Endometrial microvascular endothelial cells (primary cell): Measurements from ENCODE around the gene SELENOK. TPM values are rescaled to one million over a fixed set of nuclear protein-coding genes. Genes with fewer than 3 reads are reported as not detected.

Experiments used
- in situ Hi-C: cut with HindIII; loops from 2 replicates; pipeline ENCODE4 v1.10.0; 2017; ENCODE audit warnings: low sequenced_read_pairs, low pct_unique_long_range_greater_than_20kb; ENCODE audit errors: inconsistent ontology term
- total RNA-seq: library from RNA; depleted of rRNA; stranded (reverse); fragments of >200 nt; gene quantifications from one replicate; pipeline ENCODE4 v1.2.3, GENCODE V29; 2015; ENCODE audit errors: inconsistent ontology term

SELENOK gene
- total RNA-seq, 1 donor from 2014 or later, result 36.1 TPM

- in situ Hi-C loops, result no loop called here
Measured at GRCh38 chr3:53845103-53845880, 46.4 kb downstream of the SELENOK start.

- in situ Hi-C loops, result no loop called here
Measured at GRCh38 chr3:53844262-53845102, 47.2 kb downstream of the SELENOK start.

DNA sequence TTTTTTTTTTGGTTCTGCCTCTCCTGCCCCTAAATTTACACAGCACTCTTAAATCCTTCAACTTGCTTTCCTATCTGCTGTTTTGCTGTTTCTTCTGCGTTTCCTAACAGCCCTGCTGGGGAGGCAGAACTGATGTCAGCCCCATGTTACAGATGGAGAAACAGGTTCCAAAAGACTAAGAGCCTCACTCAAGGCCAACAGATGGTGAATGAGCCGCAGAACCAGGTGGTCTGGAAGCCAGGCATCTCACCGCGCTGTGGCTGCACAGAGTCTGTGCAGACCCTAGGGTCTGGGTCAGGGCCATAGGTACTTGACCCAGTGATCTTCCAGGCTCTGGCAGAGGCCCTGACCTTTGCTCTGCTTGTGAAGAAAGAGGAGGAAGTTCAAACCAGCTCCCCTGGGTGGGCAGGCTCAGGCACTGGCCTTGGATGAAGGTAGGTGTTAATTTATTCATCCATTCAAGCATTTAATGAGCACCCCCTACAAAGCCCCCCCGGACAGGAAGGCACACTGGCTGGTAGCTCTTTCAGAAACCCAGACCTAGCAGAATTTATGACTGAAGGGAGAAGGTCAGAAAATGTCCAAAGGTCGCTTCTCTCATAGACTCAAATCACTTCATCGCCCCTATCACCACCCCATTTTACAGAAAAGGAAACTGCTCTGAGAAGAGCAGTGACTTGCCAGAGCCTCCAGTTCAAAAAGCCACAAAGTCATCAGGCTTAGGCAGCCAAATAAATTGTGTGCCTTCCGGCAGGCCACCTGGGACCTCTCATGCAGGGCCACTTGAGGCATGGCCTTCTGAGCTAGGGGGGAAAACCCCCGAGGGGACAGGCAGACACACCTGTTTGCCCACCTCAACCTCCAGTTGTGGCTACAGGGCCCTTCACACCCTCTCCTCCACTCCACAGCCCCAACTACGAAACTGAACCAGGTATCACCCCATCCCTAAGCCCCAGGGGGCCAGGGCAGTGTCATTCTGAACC lies 48.2 kb downstream of the SELENOK start:
- in situ Hi-C loops, result no loop called here

DNA sequence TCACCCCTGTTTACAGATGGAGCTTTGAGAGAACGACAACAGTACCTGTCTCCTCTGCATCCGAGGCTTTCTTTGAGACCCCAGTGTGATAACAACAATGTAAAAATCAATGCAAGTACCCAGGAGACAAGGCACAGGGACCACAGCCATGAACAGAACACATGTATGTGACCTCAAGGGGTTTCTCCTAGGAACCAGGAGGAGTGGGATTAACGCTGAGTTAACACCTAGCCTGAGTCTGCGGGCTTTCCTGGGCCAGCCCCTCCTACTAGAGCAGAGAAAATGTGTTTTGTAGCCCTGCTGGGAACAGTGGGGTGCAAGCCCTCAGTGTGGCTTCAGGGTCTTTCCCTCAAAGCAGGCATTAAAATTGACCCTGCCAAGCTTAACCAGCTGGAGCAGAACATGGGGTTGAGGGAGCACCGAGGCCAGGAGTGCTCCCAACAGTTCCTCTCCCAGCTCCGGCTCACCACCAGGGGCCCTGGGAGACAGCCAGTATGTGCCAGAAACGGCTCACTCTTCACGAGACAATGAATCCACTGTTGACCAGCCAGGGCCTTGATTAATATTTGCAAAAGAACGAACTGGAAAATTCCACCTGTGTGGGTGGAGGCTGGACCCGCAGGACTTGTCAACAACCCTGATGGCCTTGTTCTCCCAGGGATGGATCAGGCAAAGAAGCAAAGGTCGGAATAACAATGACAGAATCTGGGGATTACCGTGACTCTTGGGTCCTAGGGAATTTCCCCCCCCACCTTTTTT lies 49.0 kb downstream of the SELENOK start:
- in situ Hi-C loops, result no loop called here

DNA sequence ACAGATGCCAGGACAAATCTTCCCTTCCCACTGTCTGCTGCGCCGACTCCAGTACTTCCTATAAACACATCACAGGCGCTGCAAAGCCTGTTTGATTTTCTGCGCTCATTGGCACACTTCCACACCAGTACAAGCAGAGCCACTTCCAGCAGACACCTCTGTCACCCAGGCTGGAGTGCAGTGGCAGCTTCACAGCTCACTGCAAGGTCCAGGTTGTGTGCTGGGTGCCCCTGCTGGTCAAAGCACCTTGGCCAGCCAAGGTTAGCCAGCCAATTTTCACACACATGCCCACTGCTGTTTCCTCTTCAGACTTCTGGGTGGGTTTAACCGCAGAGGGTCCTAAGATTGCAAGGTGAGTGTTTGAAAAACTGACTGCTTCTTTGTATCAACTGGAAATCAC lies 50.4 kb downstream of the SELENOK start:
- in situ Hi-C loops, result no loop called here

GRCh38 chr3:53837331-53837730 lies 54.3 kb downstream of the SELENOK start:
- in situ Hi-C loops, result no loop called here

- in situ Hi-C loops, result no loop called here
Measured at GRCh38 chr3:53836084-53836872, 55.4 kb downstream of the SELENOK start.

- in situ Hi-C loops, result no loop called here
Measured at GRCh38 chr3:53835257-53835656, 56.4 kb downstream of the SELENOK start.

DNA sequence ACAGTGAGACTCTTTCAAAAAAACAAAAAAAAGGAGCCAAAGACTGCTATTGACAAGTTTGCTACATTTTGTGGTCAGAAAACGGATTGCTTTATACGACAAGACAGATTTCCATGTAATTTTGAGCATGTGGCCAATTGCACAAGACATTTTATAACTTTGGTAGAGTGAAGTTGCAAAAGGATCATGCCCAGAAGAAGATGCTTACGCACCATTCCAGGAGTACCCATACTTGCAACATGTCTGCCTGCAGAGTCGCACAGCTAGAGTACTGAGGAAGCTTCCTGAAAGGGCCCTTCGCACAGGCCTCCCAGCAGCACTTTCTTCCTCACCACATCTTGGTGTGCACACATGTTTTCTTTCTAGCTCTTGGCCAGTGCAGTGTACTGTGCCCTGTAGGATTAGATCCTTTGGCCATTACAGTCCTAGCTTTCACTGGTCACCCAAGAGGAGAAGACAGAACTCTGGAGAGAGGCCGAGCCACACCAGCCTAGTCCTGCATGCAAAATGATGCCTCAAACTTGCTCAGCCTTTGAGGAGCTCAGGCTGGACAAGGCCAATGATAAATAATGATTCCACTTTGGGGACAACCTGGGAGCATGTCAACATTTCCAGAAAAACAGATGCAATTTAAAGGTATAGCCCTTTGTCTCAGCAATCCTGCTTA lies 57.1 kb downstream of the SELENOK start:
- in situ Hi-C loops, result no loop called here

Other genes with a start within 250 kb of the SELENOK start
- not detected for gene CHDH, start 45.4 kb downstream of the SELENOK start, total RNA-seq
- gene IL17RB, start 45.3 kb downstream of the SELENOK start, total RNA-seq, result not detected
- gene ACTR8, start 9.7 kb downstream of the SELENOK start, total RNA-seq, result 21.0 TPM
- gene CACNA2D3, start 230.7 kb upstream of the SELENOK start, total RNA-seq, result not detected